A204.1 (cell line): Measurements from ENCODE around the gene DOCK9.

Source experiments
- FAIRE-seq: peaks from 2 replicates; lab custom pipeline; 2012; peaks lifted over from hg19 to GRCh38; lab: Jason Lieb, UNC

DOCK9 gene

GRCh38 chr13:98977568-98978265 is at the start of gene DOCK9:
TSS of gene DOCK9 (minus strand) at chr13:98978064. CDS start at chr13:98977909, 155 bp downstream.
- FAIRE-seq = no peak

- FAIRE-seq = no peak
Observed at GRCh38 chr13:99027260-99027659, 49.4 kb upstream of the DOCK9 start.

- no peak for FAIRE-seq
Observed at GRCh38 chr13:99022941-99023340, 45.1 kb upstream of the DOCK9 start.

GRCh38 chr13:99018418-99019180 is 40.7 kb upstream of the DOCK9 start:
- FAIRE-seq = no peak

- FAIRE-seq = no peak
Observed at GRCh38 chr13:99015606-99016490, 38.0 kb upstream of the DOCK9 start.

GRCh38 chr13:99014522-99014921 is 36.7 kb upstream of the DOCK9 start:
- FAIRE-seq = no peak

- no peak for FAIRE-seq
Observed at GRCh38 chr13:99013951-99014350, 36.1 kb upstream of the DOCK9 start.

GRCh38 chr13:99012539-99012938 is 34.7 kb upstream of the DOCK9 start:
- FAIRE-seq = no peak

GRCh38 chr13:99009987-99010551 is 32.2 kb upstream of the DOCK9 start:
- FAIRE-seq = no peak

- FAIRE-seq = no peak
Observed at GRCh38 chr13:99008577-99008976, 30.7 kb upstream of the DOCK9 start.

- no peak for FAIRE-seq
Observed at GRCh38 chr13:99007414-99007986, 29.6 kb upstream of the DOCK9 start.

- FAIRE-seq = no peak
Observed at GRCh38 chr13:99005609-99006008, 27.7 kb upstream of the DOCK9 start.

- no peak for FAIRE-seq
Observed at GRCh38 chr13:99004978-99005377, 27.1 kb upstream of the DOCK9 start.

GRCh38 chr13:99003851-99004471 is 26.1 kb upstream of the DOCK9 start:
- no peak for FAIRE-seq

- FAIRE-seq = no peak
Observed at GRCh38 chr13:99003186-99003585, 25.3 kb upstream of the DOCK9 start.

- no peak for FAIRE-seq
Observed at GRCh38 chr13:99002172-99002710, 24.4 kb upstream of the DOCK9 start.

- FAIRE-seq = no peak
Observed at GRCh38 chr13:99000137-99000536, 22.3 kb upstream of the DOCK9 start.

- no peak for FAIRE-seq
Observed at GRCh38 chr13:98999639-98999952, 21.7 kb upstream of the DOCK9 start.

- FAIRE-seq = no peak
Observed at GRCh38 chr13:98998831-98999638, 21.2 kb upstream of the DOCK9 start.
